K562 (cell line): ENCODE measurements around the gene SMAD3. TPM values are rescaled to one million over a fixed set of nuclear protein-coding genes. Genes with fewer than 3 reads are reported as not detected.

ENCODE experiments used
- ATAC-seq: fragments of 200-7000 bp; cut with Tn5 transposase; 3 replicates; pipeline ENCODE4 v1.9.1; 2020; ENCODE audit warnings: moderate library complexity
- BruUV-seq: library from RNA; stranded (reverse); fragments of 400-500 nt; replicated peaks from 2 replicates; lab custom pipeline; 2021; lab: Mats Ljungman, UMichigan
- CTCF ChIA-PET: fragments of 300-600 bp; formaldehyde crosslinking; extraction: SDS; loops from one replicate; lab custom pipeline; 2021; ENCODE audit warnings: low intra/inter-chr PET ratio; lab: Yijun Ruan, JAX
- POLR2A ChIA-PET: fragments of 300-600, 350-650 bp; sonication (Branson Sonifier 250); formaldehyde crosslinking; extraction: SDS; loops from one replicate; lab custom pipeline; 2021; ENCODE audit warnings: antibody characterized with exemption, inconsistent platforms; lab: Yijun Ruan, JAX
- DNase-seq, 4 experiments: peaks; one replicate each; pipeline versions ENCODE4 v3.0.0 to v3.0.0-alpha.2; 2011 to 2018; ENCODE audit warnings: low spot score in 3 of 4, mixed read lengths in 3 of 4; ENCODE audit errors: extremely low read depth in 1 of 4
- FAIRE-seq: peaks from 2 replicates; lab custom pipeline; 2011; peaks lifted over from hg19 to GRCh38; lab: Jason Lieb, UNC
- H2AFZ ChIP-seq: 2 replicates; pipeline ENCODE4 v1.6.0; 2011; ENCODE audit warnings: low read depth, low read length, control low read depth, inconsistent platforms
- H3K27ac ChIP-seq: fragments of 200-600 bp; 3 replicates; pipeline ENCODE4 v1.8.0; 2011; ENCODE audit warnings: low read depth, mild to moderate bottlenecking, control low read depth, inconsistent platforms, low read length, moderate library complexity, mixed read lengths; ENCODE audit errors: extremely low read depth
- H3K27me3 ChIP-seq, 2 experiments: fragments of 300-600 bp in 1 of 2; 2 replicates in 1 of 2; 3 replicates in 1 of 2; pipeline versions ENCODE4 v1.6.0 to v1.8.0; 2011; ENCODE audit warnings: inconsistent platforms in 2 of 2, low read length in 2 of 2, mild to moderate bottlenecking in 1 of 2, mixed read lengths in 1 of 2, moderate library complexity in 1 of 2; ENCODE audit not compliant: control insufficient read depth in 2 of 2, insufficient read depth in 2 of 2
- H3K36me3 ChIP-seq: fragments of 300-600 bp; 3 replicates; pipeline ENCODE4 v1.8.0; 2011; ENCODE audit warnings: mild to moderate bottlenecking, low read length, inconsistent platforms; ENCODE audit not compliant: control insufficient read depth, insufficient read depth
- H3K4me1 ChIP-seq, 2 experiments: fragments of 200-600 bp in 1 of 2; replicated peaks in 1 of 2; 2 replicates in 1 of 2; 3 replicates in 1 of 2; pipeline versions ENCODE4 v1.5.1 to v1.8.0; 2011; ENCODE audit warnings: inconsistent platforms in 2 of 2, low read length in 2 of 2, mild to moderate bottlenecking in 1 of 2, mixed read lengths in 1 of 2, moderate library complexity in 1 of 2; ENCODE audit not compliant: control insufficient read depth in 2 of 2, insufficient read depth in 2 of 2
- H3K4me2 ChIP-seq: 2 replicates; pipeline ENCODE4 v1.6.1; 2011; ENCODE audit warnings: low read length, control low read depth, inconsistent platforms, mixed read lengths; ENCODE audit not compliant: insufficient read depth
- H3K4me3 ChIP-seq: fragments of 200-600 bp; sonication (generic), shearing (Covaris generic); 2 replicates; pipeline ENCODE4 v1.5.1; 2016; ENCODE audit warnings: control low read depth, inconsistent platforms
- H3K79me2 ChIP-seq: fragments of 200-600 bp; 3 replicates; pipeline ENCODE4 v1.8.0; 2011; ENCODE audit warnings: low read length, inconsistent platforms; ENCODE audit not compliant: control insufficient read depth, insufficient read depth
- H3K9ac ChIP-seq, 2 experiments: 2 replicates each; pipeline versions ENCODE4 v1.6.0 to v1.6.1; 2011; ENCODE audit warnings: low read depth in 2 of 2, low read length in 2 of 2, control low read depth in 1 of 2, inconsistent platforms in 1 of 2, mild to moderate bottlenecking in 1 of 2, mixed read lengths in 1 of 2; ENCODE audit not compliant: insufficient read depth in 1 of 2
- H3K9me1 ChIP-seq: one replicate; pipeline ENCODE4 v1.6.0; 2011; ENCODE audit warnings: inconsistent platforms, mild to moderate bottlenecking, low read length, moderate library complexity; ENCODE audit not compliant: control insufficient read depth, insufficient read depth
- H3K9me3 ChIP-seq: replicated peaks from 2 replicates; pipeline ENCODE4 v1.5.1; 2011; ENCODE audit warnings: low read depth, low read length, inconsistent platforms; ENCODE audit not compliant: control insufficient read depth, insufficient read depth
- H4K20me1 ChIP-seq: replicated peaks from 2 replicates; pipeline ENCODE4 v1.6.1; 2011; ENCODE audit warnings: low read length, inconsistent platforms, mixed read lengths; ENCODE audit not compliant: control insufficient read depth, insufficient read depth
- PRPF4 ChIP-seq: fragments of 200-400 bp; formaldehyde crosslinking; IDR thresholded peaks from one replicate; pipeline ENCODE4 v1.6.1; 2017; ENCODE audit warnings: low read length, low read depth, mild to moderate bottlenecking; ENCODE audit not compliant: insufficient read depth, poor library complexity, severe bottlenecking
- ZNF639 ChIP-seq, 2 experiments: fragments of 200-800 bp in 1 of 2; sonication (Bioruptor generic) in 1 of 2; sonication (generic) in 1 of 2; formaldehyde crosslinking in 1 of 2; IDR thresholded peaks in 1 of 2; conservative IDR thresholded peaks in 1 of 2; 2 replicates each; pipeline versions ENCODE4 v1.5.0 to v1.6.1; 2016 to 2020; ENCODE audit warnings: missing compliant biosample characterization in 1 of 2, missing genetic modification characterization in 1 of 2, missing genetic modification reagents in 1 of 2
- WGBS: fragments of 100-300 bp; shearing (Covaris generic); methylation state at CpG from one replicate; pipeline ENCODE4 v1.1.6; 2016; ENCODE audit warnings: low coverage, mixed read lengths; ENCODE audit not compliant: insufficient coverage; ENCODE audit errors: missing lambda C conversion rate; 5-methylcytosine and 5-hydroxymethylcytosine counted together
- in situ Hi-C: fragments of 300-500 bp; cut with MboI; formaldehyde crosslinking; loops from 4 replicates; pipeline ENCODE4 v1.15.0; 2018; ENCODE audit warnings: inconsistent platforms, mixed read lengths
- intact Hi-C: fragments of 100-400 bp; cut with micrococcal nuclease; formaldehyde crosslinking; loops from 2 replicates; pipeline ENCODE4 v1.14.2; 2022
- polyA plus RNA-seq, 8 experiments: library from polyadenylated mRNA; depleted of rRNA in 4 of 8; stranded (reverse) in 5 of 8; unstranded in 3 of 8; fragments of >200 nt; fragmentation: Nextera tagmentation in 2 of 8; fragmentation: Illumina TruSeq in 1 of 8; extraction: Ambion mirVana in 2 of 8; extraction: Trizol in 1 of 8; gene quantifications; 2 replicates each; pipeline versions ENCODE4 v1.2.1 to v1.2.3, GENCODE V29; 2011 to 2014; ENCODE audit warnings: inconsistent platforms in 1 of 8, missing spikeins in 1 of 8
- total RNA-seq, 7 experiments: library from RNA; depleted of rRNA in 6 of 7; stranded (reverse); fragments of >200 nt in 6 of 7; fragmentation: Illumina TruSeq in 2 of 7; extraction: Trizol in 2 of 7; gene quantifications; 2 replicates each; pipeline versions ENCODE4 v1.2.1 to v1.2.3, GENCODE V29; 2011 to 2021; ENCODE audit warnings: low replicate concordance in 1 of 7

SMAD3 gene
- total and polyA plus RNA-seq, 9 of the 15 experiments (the other 6 are each of a cell fraction or from before 2014, with no cell fraction given): 4.3 to 39.2 (median 11.1) TPM

GRCh38 chr15:67105065-67105951 is 39.9 kb downstream of the SMAD3 start:
- WGBS: 70% methylated on average over 10 of the region's 11 CpGs
- DNase-seq: no peak
- Histone ChIP-seq H3K4me3 (no peak overlapping the region), H4K20me1 (peaks cover 11% of the 10 kb centered on the region; the same call in 1 of the 2 replicates), H3K36me3 (peaks cover 11% of the 10 kb centered on the region; the same call in 1 of the 3 replicates), H3K4me1 (peaks cover 13 to 51% of the 10 kb centered on the region in 2 experiments), H2AFZ (no peak overlapping the region), H3K79me2 (peaks cover 55% of the 10 kb centered on the region), H3K9me3 (no peaks in the 10 kb centered on the region; the same call in 1 of the 2 replicates), H3K27me3 (no peaks in the 10 kb centered on the region), H3K9me1 (no peaks in the 10 kb centered on the region), H3K9ac (no peak overlapping the region; a peak in 1 of 4 replicates), H3K27ac (no peak overlapping the region; the same call in 2 of the 3 replicates), H3K4me2 (no peak overlapping the region)
- no TSS peak for BruUV-seq
- ATAC-seq: no peak
- ChIA-PET CTCF (no interaction called here), POLR2A (interaction anchor here (0.6 to 1.7 kb wide), 6 partner anchors 9 to 747 kb away, joined by 3 to 4 read pairs (median 3); no protein-coding TSS in a partner anchor)
- FAIRE-seq: no peak
- in situ Hi-C loops: no loop called here
- TF ChIP-seq ZNF639 (CRISPR knock-in tag; conservative IDR thresholded peaks at IDR 0.05 in 1 of 2, IDR thresholded peaks at IDR 0.05 in 1 of 2): 0 out of 4 replicates have a peak, but pooled peaks of 1 of the 2 experiments have one; percentile 6
- no peak for TF ChIP-seq PRPF4
- intact Hi-C loops: no loop called here
